SK-N-SH treated with all-trans-retinoic acid at 6 μM for 48 hours (cell line): ENCODE measurements around the gene DTNA.

Source experiments
- BACH2 ChIP-seq: fragments of 250-450 bp; sonication (Bioruptor Pico); IDR thresholded peaks from 2 replicates; pipeline ENCODE4 v1.9.0; 2021; ENCODE audit warnings: mild to moderate bottlenecking, borderline replicate concordance
- CSDC2 ChIP-seq: fragments of 250-450 bp; sonication (Bioruptor Pico); IDR thresholded peaks from 2 replicates; pipeline ENCODE4 v1.5.0; 2020; ENCODE audit warnings: mild to moderate bottlenecking, moderate library complexity
- GLIS3 ChIP-seq: fragments of 250-450 bp; sonication (Bioruptor Pico); IDR thresholded peaks from 2 replicates; pipeline ENCODE4 v1.5.0; 2020; ENCODE audit warnings: mild to moderate bottlenecking, moderate library complexity
- ISL1 ChIP-seq: fragments of 250-450 bp; sonication (Bioruptor Pico); IDR thresholded peaks from 2 replicates; pipeline ENCODE4 v2.1.2; 2022; ENCODE audit warnings: mild to moderate bottlenecking, moderate library complexity
- PATZ1 ChIP-seq: fragments of 250-450 bp; sonication (Bioruptor Pico); IDR thresholded peaks from 2 replicates; pipeline ENCODE4 v1.8.0; 2020; ENCODE audit warnings: mild to moderate bottlenecking, moderate library complexity, borderline replicate concordance
- POU6F1 ChIP-seq: fragments of 250-450 bp; sonication (Bioruptor Pico); IDR thresholded peaks from 2 replicates; pipeline ENCODE4 v1.8.0; 2021; ENCODE audit warnings: low read depth, mild to moderate bottlenecking, moderate library complexity, borderline replicate concordance
- SNAI2 ChIP-seq: fragments of 250-450 bp; sonication (Bioruptor Pico); IDR thresholded peaks from 2 replicates; pipeline ENCODE4 v1.5.0; 2020; ENCODE audit warnings: mild to moderate bottlenecking, moderate library complexity
- TCF4 ChIP-seq: fragments of 250-450 bp; sonication (Bioruptor Pico); IDR thresholded peaks from 2 replicates; pipeline ENCODE4 v1.8.0; 2021; ENCODE audit warnings: mild to moderate bottlenecking, moderate library complexity, borderline replicate concordance
- ZFP3 ChIP-seq: fragments of 250-450 bp; sonication (Bioruptor Pico); IDR thresholded peaks from 2 replicates; pipeline ENCODE4 v1.5.0; 2020; ENCODE audit warnings: mild to moderate bottlenecking, moderate library complexity
- ZNF565 ChIP-seq: fragments of 450-650 bp; formaldehyde crosslinking; conservative IDR thresholded peaks from 2 replicates; pipeline ENCODE4 v1.5.0; 2020; ENCODE audit warnings: low read depth, mild to moderate bottlenecking, moderate library complexity
- ZNF8 ChIP-seq: fragments of 450-650 bp; formaldehyde crosslinking; IDR thresholded peaks from 2 replicates; pipeline ENCODE4 v1.5.0; 2020; ENCODE audit warnings: mild to moderate bottlenecking, moderate library complexity

- TF ChIP-seq CSDC2 (CRISPR knock-in tag) = no peak
- TF ChIP-seq SNAI2 (CRISPR knock-in tag) = no peak
- TF ChIP-seq POU6F1 (CRISPR knock-in tag) = no peak
- no peak for TF ChIP-seq PATZ1
- TF ChIP-seq GLIS3 = no peak
- no peak for TF ChIP-seq ZFP3
- no peak for TF ChIP-seq TCF4 (CRISPR knock-in tag)
- no peak for TF ChIP-seq ISL1 (CRISPR knock-in tag)
- no peak for TF ChIP-seq ZNF8
- TF ChIP-seq ZNF565 (CRISPR knock-in tag) = no peak
- TF ChIP-seq BACH2 = no peak
These were observed 19.2 kb downstream of the DTNA start for GRCh38 chr18:34729264-34729663.
